ENCODE measurements around the gene PCGF3. TPM values are rescaled to one million over a fixed set of nuclear protein-coding genes. Genes with fewer than 3 reads are reported as not detected.

PCGF3 gene
- total and polyA plus RNA-seq, 10 of the 15 experiments (the other 5 are each of a cell fraction or from before 2014, with no cell fraction given): 2.2 to 43.8 (median 15.9) TPM

DNA sequence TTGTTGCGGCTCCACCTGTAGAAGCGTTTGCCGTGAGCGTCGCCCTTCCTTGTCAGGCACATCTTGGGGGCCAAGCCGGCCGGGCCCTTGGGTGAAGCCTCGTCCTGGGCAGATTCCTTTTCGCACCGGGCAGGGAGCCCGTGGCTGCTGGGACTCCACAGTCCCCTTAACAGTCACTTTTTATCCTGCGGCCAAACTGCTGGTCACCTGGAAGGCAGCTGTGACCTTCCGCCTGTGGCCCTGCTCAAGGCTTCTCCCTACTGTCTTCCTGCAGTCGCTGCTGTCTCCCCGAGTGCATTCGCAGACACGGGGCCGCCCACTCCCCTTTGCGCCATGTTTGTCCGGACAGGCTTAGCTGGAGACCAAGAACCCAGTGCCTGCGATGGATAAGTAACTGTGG is 55.0 kb downstream of the PCGF3 start:
- Histone ChIP-seq H3K9me3 (replicated peaks; ENCODE audit: control insufficient read depth, insufficient read depth, low read length) (no peaks in the 10 kb centered on the region), H3K4me1 (ENCODE audit: control insufficient read depth, insufficient read depth, low read length) (no peaks in the 10 kb centered on the region), H2AFZ (ENCODE audit: control insufficient read depth, low read depth, low read length) (no peak overlapping the region), H3K27me3 (replicated peaks in 1 of 2; ENCODE audit: control insufficient read depth in 2 of 2, insufficient read depth in 2 of 2, low read length in 1 of 2) (no peaks in the 10 kb centered on the region), H3K4me2 (ENCODE audit: control insufficient read depth, insufficient read depth) (no peak overlapping the region), H3K27ac (ENCODE audit: control insufficient read depth, insufficient read depth) (no peak overlapping the region), H3K9ac (ENCODE audit: control insufficient read depth, insufficient read depth, low read length) (no peak overlapping the region), H4K20me1 (ENCODE audit: control insufficient read depth, insufficient read depth) (no peaks in the 10 kb centered on the region; the same call in 1 of the 2 replicates), H3K79me2 (ENCODE audit: control insufficient read depth, insufficient read depth, low read length) (no peaks in the 10 kb centered on the region), H3K36me3 (ENCODE audit: control insufficient read depth in 2 of 2, insufficient read depth in 2 of 2, low read length in 1 of 2) (peaks cover 9 to 19% of the 10 kb centered on the region in 2 experiments), H3K4me3 (no peak overlapping the region)
- in situ Hi-C loops (cut with MboI) (no loop called here), intact Hi-C loops (cut with micrococcal nuclease; ENCODE audit: unreplicated experiment) (no loop called here)
- ChIA-PET POLR2A (no interaction called here), SMC1A (ENCODE audit: uncharacterized antibody, unreplicated experiment) (no interaction called here), CTCF (no interaction called here), RAD21 (ENCODE audit: unreplicated experiment) (no interaction called here)
- no peak for TF ChIP-seq HSF1 (IDR thresholded peaks at IDR 0.05; ENCODE audit: low read depth, low read length)
- no peak for TF ChIP-seq RFX5 (IDR thresholded peaks at IDR 0.05; ENCODE audit: low read depth, low read length)
- TF ChIP-seq HDGF (IDR thresholded peaks at IDR 0.05): no peak
- TF ChIP-seq HCFC1 (IDR thresholded peaks at IDR 0.05; ENCODE audit: low read length): no peak
- TF ChIP-seq CBFB (IDR thresholded peaks at IDR 0.05; ENCODE audit: low read depth): no peak
- TF ChIP-seq KAT2A (conservative IDR thresholded peaks at IDR 0.05; ENCODE audit: control insufficient read depth, low read depth, low read length): no peak
- no peak for TF ChIP-seq MTA2 (IDR thresholded peaks at IDR 0.05; ENCODE audit: low read depth)
- FAIRE-seq (no peak), DNase-seq (ENCODE audit: low read depth, low spot score) (no peak), ATAC-seq (no peak)
- 98% methylated on average over 21 of the region's 21 CpGs for WGBS (ENCODE audit: insufficient coverage, insufficient replicate concordance, low lambda C conversion rate, missing lambda C conversion rate)
- no TSS peak for BruUV-seq (replicated peaks)

- RAD21 ChIA-PET (ENCODE audit: unreplicated experiment): no interaction called here
Observed at GRCh38 chr4:761086-761485, 55.5 kb downstream of the PCGF3 start.

More at GRCh38 chr4:761086-761485, 55.5 kb downstream of the PCGF3 start:
- Histone ChIP-seq H3K9ac (ENCODE audit: control insufficient read depth, insufficient read depth, low read length) (no peak overlapping the region), H3K4me2 (ENCODE audit: control insufficient read depth, insufficient read depth) (no peak overlapping the region), H3K4me1 (ENCODE audit: control insufficient read depth, insufficient read depth, low read length) (no peaks in the 10 kb centered on the region), H3K9me3 (replicated peaks; ENCODE audit: control insufficient read depth, insufficient read depth, low read length) (no peaks in the 10 kb centered on the region), H3K27me3 (replicated peaks in 1 of 2; ENCODE audit: control insufficient read depth in 2 of 2, insufficient read depth in 2 of 2, low read length in 1 of 2) (no peaks in the 10 kb centered on the region), H4K20me1 (ENCODE audit: control insufficient read depth, insufficient read depth) (no peaks in the 10 kb centered on the region; the same call in 1 of the 2 replicates), H3K27ac (ENCODE audit: control insufficient read depth, insufficient read depth) (no peak overlapping the region), H3K36me3 (ENCODE audit: control insufficient read depth in 2 of 2, insufficient read depth in 2 of 2, low read length in 1 of 2) (peaks cover 9 to 21% of the 10 kb centered on the region in 2 experiments), H2AFZ (ENCODE audit: control insufficient read depth, low read depth, low read length) (no peak overlapping the region), H3K79me2 (ENCODE audit: control insufficient read depth, insufficient read depth, low read length) (no peaks in the 10 kb centered on the region), H3K4me3 (no peak overlapping the region)
- intact Hi-C loops (cut with micrococcal nuclease; ENCODE audit: unreplicated experiment) (no loop called here), in situ Hi-C loops (cut with MboI) (no loop called here)
- SMC1A ChIA-PET (ENCODE audit: uncharacterized antibody, unreplicated experiment): no interaction called here
- WGBS (ENCODE audit: insufficient coverage, insufficient replicate concordance, low lambda C conversion rate, missing lambda C conversion rate): 93% methylated on average over 14 of the region's 14 CpGs
- ATAC-seq (no peak), DNase-seq (ENCODE audit: low read depth, low spot score) (no peak), FAIRE-seq (no peak)
- no TSS peak for BruUV-seq (replicated peaks)
- POLR2A ChIA-PET: no interaction called here
- CTCF ChIA-PET: no interaction called here
- no peak for TF ChIP-seq JUNB (IDR thresholded peaks at IDR 0.05)
- TF ChIP-seq CREM (IDR thresholded peaks at IDR 0.05; ENCODE audit: low read depth): no peak
- no peak for TF ChIP-seq NBN (IDR thresholded peaks at IDR 0.05)
- TF ChIP-seq DPF2 (IDR thresholded peaks at IDR 0.05): no peak
- TF ChIP-seq SIN3A (IDR thresholded peaks at IDR 0.05; ENCODE audit: low read depth, low read length): no peak
- no peak for TF ChIP-seq RCOR1 (conservative IDR thresholded peaks at IDR 0.05; ENCODE audit: low read depth, low read length)
- no peak for TF ChIP-seq NR2C1 (IDR thresholded peaks at IDR 0.05)
- no peak for TF ChIP-seq CHD2 (IDR thresholded peaks at IDR 0.05; ENCODE audit: borderline replicate concordance, low read depth, low read length)
- no peak for TF ChIP-seq POLR2A (IDR thresholded peaks at IDR 0.05; ENCODE audit: low read depth, low read length)
- TF ChIP-seq, protein P1, sequence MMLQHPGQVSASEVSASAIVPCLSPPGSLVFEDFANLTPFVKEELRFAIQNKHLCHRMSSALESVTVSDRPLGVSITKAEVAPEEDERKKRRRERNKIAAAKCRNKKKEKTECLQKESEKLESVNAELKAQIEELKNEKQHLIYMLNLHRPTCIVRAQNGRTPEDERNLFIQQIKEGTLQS (IDR thresholded peaks at IDR 0.05; ENCODE audit: borderline replicate concordance, extremely low read depth, low read depth, low read length): no peak
- no peak for TF ChIP-seq KAT2A (conservative IDR thresholded peaks at IDR 0.05; ENCODE audit: control insufficient read depth, low read depth, low read length)
- TF ChIP-seq, protein P2, sequence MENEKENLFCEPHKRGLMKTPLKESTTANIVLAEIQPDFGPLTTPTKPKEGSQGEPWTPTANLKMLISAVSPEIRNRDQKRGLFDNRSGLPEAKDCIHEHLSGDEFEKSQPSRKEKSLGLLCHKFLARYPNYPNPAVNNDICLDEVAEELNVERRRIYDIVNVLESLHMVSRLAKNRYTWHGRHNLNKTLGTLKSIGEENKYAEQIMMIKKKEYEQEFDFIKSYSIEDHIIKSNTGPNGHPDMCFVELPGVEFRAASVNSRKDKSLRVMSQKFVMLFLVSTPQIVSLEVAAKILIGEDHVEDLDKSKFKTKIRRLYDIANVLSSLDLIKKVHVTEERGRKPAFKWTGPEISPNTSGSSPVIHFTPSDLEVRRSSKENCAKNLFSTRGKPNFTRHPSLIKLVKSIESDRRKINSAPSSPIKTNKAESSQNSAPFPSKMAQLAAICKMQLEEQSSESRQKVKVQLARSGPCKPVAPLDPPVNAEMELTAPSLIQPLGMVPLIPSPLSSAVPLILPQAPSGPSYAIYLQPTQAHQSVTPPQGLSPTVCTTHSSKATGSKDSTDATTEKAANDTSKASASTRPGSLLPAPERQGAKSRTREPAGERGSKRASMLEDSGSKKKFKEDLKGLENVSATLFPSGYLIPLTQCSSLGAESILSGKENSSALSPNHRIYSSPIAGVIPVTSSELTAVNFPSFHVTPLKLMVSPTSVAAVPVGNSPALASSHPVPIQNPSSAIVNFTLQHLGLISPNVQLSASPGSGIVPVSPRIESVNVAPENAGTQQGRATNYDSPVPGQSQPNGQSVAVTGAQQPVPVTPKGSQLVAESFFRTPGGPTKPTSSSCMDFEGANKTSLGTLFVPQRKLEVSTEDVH (IDR thresholded peaks at IDR 0.05; ENCODE audit: low read depth, partially characterized antibody): no peak

Data from GM12878 (cell line).